Transverse colon (tissue), 4 donors: ENCODE data around the gene OR10AD1. TPM values are rescaled to one million over a fixed set of nuclear protein-coding genes. Genes with fewer than 3 reads are reported as not detected.

Experiments used
- total RNA-seq, 4 donors: library from RNA; depleted of rRNA; stranded (reverse); fragments of >200 nt; gene quantifications; one replicate each; pipeline ENCODE4 v1.1.0, GENCODE V29; 2016

Gene OR10AD1
- total RNA-seq, 4 donors from 2014 or later, result not detected

Other genes starting within 250 kb of the OR10AD1 start
- 100 to 1,000 TPM in 2 of 4 donors, 10 to 100 TPM in 2; 51.9 to 258 (median 113) TPM for gene TMEM106C, start 239.7 kb downstream of the OR10AD1 start, total RNA-seq
- 1 to 10 TPM in 2 of 4 donors, under 1 TPM in 2; 0.16 to 4.2 (median 1.9) TPM for gene COL2A1, start 198.8 kb downstream of the OR10AD1 start, total RNA-seq
- gene SENP1, start 97.2 kb downstream of the OR10AD1 start, total RNA-seq, result 10 to 100 TPM in 2 of 4 donors, 1 to 10 TPM in 2; 2.2 to 20.3 (median 10.5) TPM
- gene PFKM, start 83.9 kb downstream of the OR10AD1 start, total RNA-seq, result 10 to 100 TPM; 21.7 to 48.8 (median 32.7) TPM
- 10 to 100 TPM; 13.3 to 39.0 (median 23.3) TPM for gene ASB8, start 45.8 kb downstream of the OR10AD1 start, total RNA-seq
- gene CCDC184, start 19.6 kb downstream of the OR10AD1 start, total RNA-seq, result under 1 TPM in 2 of 4 donors, not detected in 2; 0.27 to 0.79 TPM
- 10 to 100 TPM; 11.5 to 27.7 (median 15.2) TPM for gene ZNF641, start 147.6 kb upstream of the OR10AD1 start, total RNA-seq